HG03097 (cell line): Measurements from ENCODE around the gene DIPK1B.

Source experiments
- ATAC-seq: cut with Tn5 transposase; IDR thresholded peaks from one replicate; pipeline ENCODE4 v1.9.1; 2021; ENCODE audit not compliant: unreplicated experiment, low FRiP score

Gene DIPK1B

GRCh38 chr9:136733611-136734010, 21.2 kb downstream of the DIPK1B start:
- no peak for ATAC-seq

GRCh38 chr9:136734837-136735496, 22.6 kb downstream of the DIPK1B start:
- ATAC-seq: no peak

GRCh38 chr9:136735812-136736480, 23.6 kb downstream of the DIPK1B start:
- no peak for ATAC-seq

- no peak for ATAC-seq
These were observed 26.6 kb downstream of the DIPK1B start for GRCh38 chr9:136738960-136739359.

GRCh38 chr9:136739509-136739908, 27.1 kb downstream of the DIPK1B start:
- no peak for ATAC-seq

- ATAC-seq: no peak
These were observed 27.7 kb downstream of the DIPK1B start for GRCh38 chr9:136740069-136740468.

GRCh38 chr9:136740491-136740890, 28.1 kb downstream of the DIPK1B start:
- no peak for ATAC-seq

- ATAC-seq: no peak
These were observed 28.9 kb downstream of the DIPK1B start for GRCh38 chr9:136740971-136741882.

GRCh38 chr9:136741883-136742571, 29.7 kb downstream of the DIPK1B start:
- ATAC-seq: no peak

- no peak for ATAC-seq
These were observed 30.4 kb downstream of the DIPK1B start, which contains the start of gene LCN10 for GRCh38 chr9:136742591-136743391. Gene LCN10, minus strand, starts transcription at chr9:136742940. Its CDS starts 37 bp downstream, at chr9:136742903.

GRCh38 chr9:136743639-136744211, 31.4 kb downstream of the DIPK1B start:
- ATAC-seq: no peak

GRCh38 chr9:136744773-136745172, 32.4 kb downstream of the DIPK1B start:
- no peak for ATAC-seq

- ATAC-seq: no peak
These were observed 33.2 kb downstream of the DIPK1B start for GRCh38 chr9:136745389-136746154.

GRCh38 chr9:136746155-136746490, 33.8 kb downstream of the DIPK1B start:
- no peak for ATAC-seq

GRCh38 chr9:136746621-136747020, 34.2 kb downstream of the DIPK1B start:
- no peak for ATAC-seq

GRCh38 chr9:136747161-136748060, 35.0 kb downstream of the DIPK1B start:
- ATAC-seq: no peak

- ATAC-seq: no peak
These were observed 35.8 kb downstream of the DIPK1B start, which contains the start of gene LCN6 for GRCh38 chr9:136748201-136748600. Gene LCN6, minus strand, starts transcription at chr9:136748525. Its CDS starts 42 bp downstream, at chr9:136748483.
